ENCODE measurements around the gene MACROD2.

DNA sequence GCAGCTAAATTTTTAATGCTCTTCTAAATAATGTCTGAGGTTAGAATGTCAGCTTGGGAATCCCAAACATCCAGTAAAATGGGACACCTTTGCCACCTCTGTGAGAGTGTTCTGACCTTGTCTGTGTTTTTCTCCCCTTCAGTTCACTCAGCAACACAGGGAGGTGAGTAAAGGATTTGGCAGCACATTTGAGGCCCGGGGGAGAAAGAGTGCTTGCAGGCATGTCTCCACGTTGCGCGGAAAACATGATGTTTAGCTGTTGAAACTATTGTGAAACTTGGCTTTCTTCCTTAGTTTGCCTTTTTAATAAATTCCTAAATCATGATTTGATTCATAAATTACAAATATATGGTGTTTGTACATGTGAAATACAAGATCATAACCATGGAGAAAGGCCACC, 1049.9 kb downstream of the MACROD2 start:
- TF ChIP-seq TAF1 (IDR thresholded peaks at IDR 0.05; ENCODE audit: borderline replicate concordance, insufficient read depth, low read length) (no peak), POLR2AphosphoS5 (IDR thresholded peaks at IDR 0.05; ENCODE audit: low read depth, low read length) (no peak)
